ENCODE results near the gene MCM8.

Gene MCM8

DNA sequence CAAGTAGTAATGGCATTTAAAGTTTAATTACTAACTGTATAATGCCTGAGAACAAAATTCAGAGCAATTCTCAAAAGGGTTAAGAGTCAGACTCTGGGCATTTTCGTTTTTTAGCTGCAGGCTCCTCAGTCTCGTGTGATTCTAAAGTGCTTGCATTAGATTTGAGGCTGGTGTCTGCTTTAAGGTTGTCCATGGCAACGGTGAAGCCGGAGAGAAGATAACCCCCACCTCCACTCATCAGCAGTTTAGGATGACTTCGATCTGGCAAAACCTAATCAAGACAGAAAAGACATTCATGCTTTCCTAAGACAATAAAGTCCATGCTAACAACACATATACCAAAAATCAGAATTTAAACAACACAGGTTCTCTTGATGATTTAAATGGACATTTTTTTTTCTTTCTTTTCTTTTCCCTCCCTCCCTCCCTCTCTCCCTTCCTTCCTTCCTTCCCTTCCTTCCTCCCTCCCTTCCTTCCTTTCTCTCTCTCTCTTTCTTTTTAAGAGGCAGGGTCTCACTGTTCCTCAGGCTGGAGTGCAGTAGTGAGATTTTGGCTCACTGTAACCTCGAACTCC is 11.9 kb upstream of the MCM8 start:
- no peak for DNase-seq (ENCODE audit: low spot score)
- TF ChIP-seq, protein P1, sequence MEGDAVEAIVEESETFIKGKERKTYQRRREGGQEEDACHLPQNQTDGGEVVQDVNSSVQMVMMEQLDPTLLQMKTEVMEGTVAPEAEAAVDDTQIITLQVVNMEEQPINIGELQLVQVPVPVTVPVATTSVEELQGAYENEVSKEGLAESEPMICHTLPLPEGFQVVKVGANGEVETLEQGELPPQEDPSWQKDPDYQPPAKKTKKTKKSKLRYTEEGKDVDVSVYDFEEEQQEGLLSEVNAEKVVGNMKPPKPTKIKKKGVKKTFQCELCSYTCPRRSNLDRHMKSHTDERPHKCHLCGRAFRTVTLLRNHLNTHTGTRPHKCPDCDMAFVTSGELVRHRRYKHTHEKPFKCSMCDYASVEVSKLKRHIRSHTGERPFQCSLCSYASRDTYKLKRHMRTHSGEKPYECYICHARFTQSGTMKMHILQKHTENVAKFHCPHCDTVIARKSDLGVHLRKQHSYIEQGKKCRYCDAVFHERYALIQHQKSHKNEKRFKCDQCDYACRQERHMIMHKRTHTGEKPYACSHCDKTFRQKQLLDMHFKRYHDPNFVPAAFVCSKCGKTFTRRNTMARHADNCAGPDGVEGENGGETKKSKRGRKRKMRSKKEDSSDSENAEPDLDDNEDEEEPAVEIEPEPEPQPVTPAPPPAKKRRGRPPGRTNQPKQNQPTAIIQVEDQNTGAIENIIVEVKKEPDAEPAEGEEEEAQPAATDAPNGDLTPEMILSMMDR (IDR thresholded peaks at IDR 0.05; ENCODE audit: borderline replicate concordance, control extremely low read depth, extremely low read depth, insufficient read depth, missing control alignments) = no peak
- in situ Hi-C loops (cut with MboI; ENCODE audit: low sequenced_read_pairs, unreplicated experiment) = loop anchor here (10.0 kb wide), 1 partner anchor 414 kb away; no protein-coding TSS in a partner anchor

DNA sequence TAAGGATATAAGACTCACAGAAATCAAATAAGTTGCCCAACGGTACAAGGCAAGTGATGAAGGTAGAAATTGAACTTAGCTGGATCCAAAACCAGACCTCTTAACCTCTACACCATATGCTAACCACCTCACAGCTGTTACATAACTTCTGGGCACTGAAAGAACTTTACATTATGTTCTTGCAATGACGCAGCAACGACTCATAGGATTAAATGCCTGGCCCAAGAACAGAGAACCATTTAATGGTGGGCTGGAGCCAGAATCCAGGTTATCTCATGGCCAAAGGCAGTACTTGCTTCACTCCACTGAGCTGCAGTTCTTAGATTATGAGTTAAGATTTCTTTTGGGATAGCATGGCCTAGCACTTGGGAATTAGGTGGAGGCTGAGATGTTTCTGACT is 4.5 kb upstream of the MCM8 start:
- in situ Hi-C loops (cut with MboI; ENCODE audit: low sequenced_read_pairs, unreplicated experiment) = no loop called here
- DNase-seq (ENCODE audit: low spot score) = no peak
- TF ChIP-seq, protein P1 (IDR thresholded peaks at IDR 0.05; ENCODE audit: borderline replicate concordance, control extremely low read depth, extremely low read depth, insufficient read depth, missing control alignments) = no peak

DNA sequence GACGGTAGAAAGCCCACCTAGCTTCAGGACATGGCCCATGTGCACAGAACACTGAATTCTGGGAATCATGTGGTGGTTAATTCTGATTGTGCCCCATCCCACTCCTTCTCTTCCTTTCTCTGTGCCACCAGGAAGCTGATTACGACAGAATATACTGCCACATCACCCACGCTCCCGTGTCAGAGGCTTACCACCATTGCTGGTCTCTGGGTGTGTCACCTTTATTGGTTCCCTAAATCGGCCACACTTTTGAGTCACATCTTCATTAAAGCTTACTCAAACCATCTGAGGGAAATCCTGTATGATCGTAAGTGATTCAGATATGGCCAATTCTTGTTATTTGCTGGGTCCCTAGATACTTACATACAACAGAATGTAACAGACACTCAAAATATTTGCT is 3.2 kb upstream of the MCM8 start:
- DNase-seq (ENCODE audit: low spot score) = no peak
- TF ChIP-seq, protein P1 (IDR thresholded peaks at IDR 0.05; ENCODE audit: borderline replicate concordance, control extremely low read depth, extremely low read depth, insufficient read depth, missing control alignments) = no peak
- in situ Hi-C loops (cut with MboI; ENCODE audit: low sequenced_read_pairs, unreplicated experiment) = no loop called here

DNA sequence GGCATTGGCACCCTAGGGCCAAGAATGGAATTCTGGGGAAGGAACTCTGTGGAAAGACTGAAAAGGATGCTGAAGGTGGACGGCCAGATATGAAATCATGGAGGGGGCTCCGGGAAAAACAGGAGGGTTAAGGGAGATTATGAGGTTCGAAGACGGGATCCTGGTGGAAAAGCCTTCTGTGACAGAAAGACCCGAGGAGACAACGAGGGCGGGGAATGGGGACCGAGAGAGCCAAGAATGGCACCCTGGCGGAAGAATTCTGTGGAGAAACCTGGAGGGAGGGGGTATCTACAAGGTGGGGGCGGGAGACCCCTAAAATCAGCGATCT is 545 bp upstream of the MCM8 start:
- TF ChIP-seq, protein P1 (IDR thresholded peaks at IDR 0.05; ENCODE audit: borderline replicate concordance, control extremely low read depth, extremely low read depth, insufficient read depth, missing control alignments) = no peak
- in situ Hi-C loops (cut with MboI; ENCODE audit: low sequenced_read_pairs, unreplicated experiment) = no loop called here

DNA sequence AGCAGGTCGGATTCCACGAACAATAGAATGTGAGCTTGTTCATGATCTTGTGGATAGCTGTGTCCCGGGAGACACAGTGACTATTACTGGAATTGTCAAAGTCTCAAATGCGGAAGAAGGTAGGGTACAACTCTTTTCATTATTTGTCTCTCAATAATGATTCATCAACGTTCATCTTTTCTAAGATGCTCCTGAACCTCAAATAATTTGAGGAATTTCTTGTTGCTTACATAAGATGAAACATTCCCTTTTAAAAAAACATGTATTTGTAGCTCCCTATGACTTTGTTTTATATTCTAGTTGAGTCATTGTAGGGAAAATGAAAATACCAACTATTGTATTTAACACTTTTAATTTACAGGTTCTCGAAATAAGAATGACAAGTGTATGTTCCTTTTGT is 17.0 kb downstream of the MCM8 start:
- in situ Hi-C loops (cut with MboI; ENCODE audit: low sequenced_read_pairs, unreplicated experiment) = no loop called here
- TF ChIP-seq, protein P1 (IDR thresholded peaks at IDR 0.05; ENCODE audit: borderline replicate concordance, control extremely low read depth, extremely low read depth, insufficient read depth, missing control alignments) = no peak
- DNase-seq (ENCODE audit: low spot score) = no peak

More for the DNA sequence above, 545 bp upstream of the MCM8 start:
- DNase-seq (ENCODE audit: low spot score) = no peak

DNA sequence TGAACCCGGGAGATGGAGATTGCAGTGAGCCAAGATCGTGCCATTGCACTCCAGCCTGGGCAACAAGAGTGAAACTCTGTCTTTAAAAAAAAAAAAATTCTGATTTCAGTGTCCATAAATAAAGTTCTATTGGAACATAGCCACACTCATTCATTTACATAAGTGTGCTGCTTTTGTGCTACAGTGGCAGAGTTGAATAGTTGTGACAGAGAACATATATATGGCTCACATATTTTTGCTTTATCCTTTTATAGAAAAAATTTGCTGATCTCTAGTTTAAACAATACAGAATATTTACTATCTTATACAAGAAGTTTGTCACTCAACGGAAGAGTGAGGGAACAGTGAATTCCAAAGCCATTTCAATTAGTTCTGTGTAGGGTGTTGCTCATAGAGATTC is 18.0 kb downstream of the MCM8 start:
- in situ Hi-C loops (cut with MboI; ENCODE audit: low sequenced_read_pairs, unreplicated experiment) = no loop called here
- DNase-seq (ENCODE audit: low spot score) = no peak
- TF ChIP-seq, protein P1 (IDR thresholded peaks at IDR 0.05; ENCODE audit: borderline replicate concordance, control extremely low read depth, extremely low read depth, insufficient read depth, missing control alignments) = no peak

Measured in GM13976 (cell line).